Naive thymus-derived CD4-positive, alpha-beta T cell (primary cell): ENCODE measurements around the gene TENT4B. TPM values are rescaled to one million over a fixed set of nuclear protein-coding genes. Genes with fewer than 3 reads are reported as not detected.

ENCODE experiments used
- ATAC-seq: fragments of 150-1000 bp; cut with Tn5 transposase; 2 replicates; pipeline ENCODE4 v1.10.0; 2021; ENCODE audit warnings: mild to moderate bottlenecking, moderate library complexity
- CTCF ChIA-PET: fragments of 350-600 bp; sonication (Branson Sonifier 250); formaldehyde crosslinking; loops from one replicate; lab custom pipeline; 2021; ENCODE audit warnings: antibody characterized with exemption; lab: Charles Lee
- POLR2A ChIA-PET: fragments of 350-600 bp; sonication (Branson Sonifier 250); formaldehyde crosslinking; loops from one replicate; lab custom pipeline; 2021; ENCODE audit warnings: antibody characterized with exemption, inconsistent platforms; lab: Charles Lee
- DNase-seq, 9 donors: peaks; one replicate each; pipeline versions ENCODE4 v3.0.0 to v3.0.0-alpha.2; 2020 to 2022; ENCODE audit warnings: mixed read lengths in 1 of 9
- H3K27ac ChIP-seq: one replicate; pipeline ENCODE4 v1.7.0; 2013; ENCODE audit warnings: mild to moderate bottlenecking, low read depth, low read length, moderate library complexity
- H3K27me3 ChIP-seq, 2 donors: one replicate each; pipeline ENCODE4 v1.7.0; 2013; ENCODE audit warnings: low read length in 2 of 2, mild to moderate bottlenecking in 2 of 2, moderate library complexity in 2 of 2; ENCODE audit not compliant: control insufficient read depth in 2 of 2, insufficient read depth in 2 of 2
- H3K36me3 ChIP-seq, 3 experiments: 1 replicate in 2 of 3; 2 replicates in 1 of 3; pipeline ENCODE4 v1.7.0; 2013; ENCODE audit warnings: low read length in 3 of 3, mild to moderate bottlenecking in 3 of 3, moderate library complexity in 1 of 3; ENCODE audit not compliant: insufficient read depth in 3 of 3, control insufficient read depth in 2 of 3
- H3K4me1 ChIP-seq, 2 donors: one replicate each; pipeline ENCODE4 v1.7.0; 2013; ENCODE audit warnings: low read length in 2 of 2, mild to moderate bottlenecking in 2 of 2, moderate library complexity in 1 of 2; ENCODE audit not compliant: control insufficient read depth in 2 of 2, insufficient read depth in 2 of 2
- H3K4me3 ChIP-seq: 2 replicates; pipeline ENCODE4 v1.7.0; 2013; ENCODE audit warnings: mild to moderate bottlenecking, low read length
- H3K9me3 ChIP-seq, 3 experiments: 1 replicate in 2 of 3; 2 replicates in 1 of 3; pipeline ENCODE4 v1.7.0; 2013; ENCODE audit warnings: low read length in 3 of 3; ENCODE audit not compliant: control insufficient read depth in 2 of 3
- H3K27ac Mint-ChIP-seq, 9 donors: one replicate each; pipeline ENCODE4 v1.8.0; 2020 to 2022; ENCODE audit warnings: mixed read lengths in 9 of 9, mild to moderate bottlenecking in 8 of 9, moderate library complexity in 5 of 9, inconsistent platforms in 2 of 9
- H3K27me3 Mint-ChIP-seq, 5 donors: one replicate each; pipeline ENCODE4 v1.8.0; 2021 to 2022; ENCODE audit warnings: mixed read lengths in 5 of 5, mild to moderate bottlenecking in 1 of 5
- H3K36me3 Mint-ChIP-seq, 5 donors: one replicate each; pipeline ENCODE4 v1.8.0; 2020 to 2022; ENCODE audit warnings: mixed read lengths in 5 of 5, mild to moderate bottlenecking in 3 of 5, inconsistent platforms in 1 of 5
- H3K4me1 Mint-ChIP-seq, 7 donors: one replicate each; pipeline ENCODE4 v1.8.0; 2020 to 2022; ENCODE audit warnings: mixed read lengths in 7 of 7, mild to moderate bottlenecking in 3 of 7, inconsistent platforms in 1 of 7
- H3K4me3 Mint-ChIP-seq, 10 donors: one replicate each; pipeline ENCODE4 v1.8.0; 2020 to 2022; ENCODE audit warnings: mild to moderate bottlenecking in 10 of 10, mixed read lengths in 10 of 10, moderate library complexity in 6 of 10, inconsistent platforms in 2 of 10
- H3K9me3 Mint-ChIP-seq, 11 donors: one replicate each; pipeline ENCODE4 v1.8.0; 2020 to 2022; ENCODE audit warnings: mixed read lengths in 11 of 11, mild to moderate bottlenecking in 4 of 11, inconsistent platforms in 1 of 11, moderate library complexity in 1 of 11
- intact Hi-C, 2 donors: fragments of 100-400 bp; cut with micrococcal nuclease; formaldehyde crosslinking; loops; one replicate each; pipeline ENCODE4 v1.15.1; 2023
- polyA plus RNA-seq, 2 donors: library from polyadenylated mRNA; unstranded; fragments of 300-500 nt; fragmentation: Illumina TruSeq; gene quantifications; one replicate each; pipeline ENCODE4 v1.2.3, GENCODE V29; 2021
- total RNA-seq, 6 experiments: library from RNA in 5 of 6; stranded (reverse) in 5 of 6; gene quantifications; 1 replicate in 5 of 6; 2 replicates in 1 of 6; pipeline ENCODE4 v1.2.3 and lab custom pipeline; 2021 to 2026

Gene TENT4B
- total and polyA plus RNA-seq, 7 experiments from 2014 or later, result 5.0 to 25.9 (median 22.5) TPM

DNA sequence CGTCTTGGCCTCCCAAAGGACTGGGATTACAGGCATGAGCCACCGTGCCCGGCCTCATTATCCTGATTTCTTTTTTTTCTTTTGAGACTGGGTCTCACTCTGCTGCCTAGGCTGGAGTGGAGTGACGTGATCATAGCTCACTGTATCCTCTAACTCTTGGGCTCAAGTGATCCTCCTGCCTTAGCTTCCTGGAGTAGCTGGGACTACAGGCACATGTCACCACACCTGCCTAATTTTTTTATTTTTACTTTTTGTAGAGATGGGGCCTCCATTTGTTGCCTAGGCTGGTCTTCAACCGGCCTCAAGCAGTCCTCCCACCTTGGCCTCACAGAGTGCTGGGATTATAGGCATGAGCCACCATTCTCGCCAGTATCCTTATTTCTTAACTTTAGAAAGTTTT, 3.5 kb downstream of the TENT4B start:
- no peaks in the 10 kb centered on the region for H3K9me3 ChIP-seq

DNA sequence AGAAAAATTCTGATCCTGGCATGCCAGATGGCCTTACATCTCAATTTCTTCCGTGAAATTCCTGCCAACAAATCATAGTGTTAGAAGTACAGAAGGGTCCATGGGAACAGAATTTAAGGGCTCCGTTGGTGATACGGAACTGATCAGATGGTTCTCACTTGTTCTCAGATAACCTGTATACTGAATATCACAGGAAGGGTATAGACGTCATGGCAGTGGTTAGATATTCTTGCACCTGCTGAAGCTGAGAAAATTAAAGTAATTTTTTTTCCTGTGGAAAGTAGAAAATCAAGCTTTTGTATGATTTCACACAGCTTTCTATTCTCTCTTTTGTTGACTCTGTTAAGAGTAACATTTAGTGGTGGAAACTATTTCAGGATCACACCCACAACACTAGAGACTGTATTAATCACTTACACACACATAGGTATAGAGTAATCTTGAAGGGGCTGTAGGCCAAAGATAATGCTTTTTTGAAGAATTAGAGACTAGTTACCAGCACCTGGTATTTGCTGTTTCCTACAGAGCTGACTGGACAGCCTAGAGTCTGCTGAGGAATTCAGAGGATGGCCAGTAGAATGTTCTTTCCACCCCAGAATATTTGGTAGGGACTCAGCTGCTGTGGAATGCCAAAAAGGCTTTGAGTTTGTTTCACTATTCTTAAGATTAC, 7.5 kb downstream of the TENT4B start:
- H3K4me3 Mint-ChIP-seq, result peak overlapping the region in 9 of 10 donors; percentile 7 to 75 (median 53)

More for the DNA sequence above, 3.5 kb downstream of the TENT4B start:
- no peaks in the 10 kb centered on the region for H3K27me3 Mint-ChIP-seq
- H3K27ac ChIP-seq, result no peak overlapping the region
- no peak overlapping the region for H3K4me3 ChIP-seq
- peaks cover 0 to 3% (median 0%) of the 10 kb centered on the region in 3 experiments for H3K36me3 ChIP-seq
- ATAC-seq (no peak), DNase-seq (no peak)
- peaks cover 32 to 51% of the 10 kb centered on the region in 2 donors for H3K4me1 ChIP-seq
- peaks cover 49 to 76% (median 69%) of the 10 kb centered on the region in 7 donors for H3K4me1 Mint-ChIP-seq
- CTCF ChIA-PET, result interaction anchor here (0.9 kb wide), 2 partner anchors 54 to 563 kb away, joined by 3 to 4 read pairs; no protein-coding TSS in a partner anchor
- H3K36me3 Mint-ChIP-seq, result peaks cover 0 to 21% (median 7%) of the 10 kb centered on the region in 5 donors
- H3K27me3 ChIP-seq, result no peaks in the 10 kb centered on the region
- intact Hi-C loops, result loop anchor here (10.0 kb wide), 2 partner anchors 52 to 1552 kb away; no protein-coding TSS in a partner anchor
- H3K4me3 Mint-ChIP-seq, result peak overlapping the region; percentile 66 to 99 (median 88)
- peaks cover 0 to 5% (median 0%) of the 10 kb centered on the region in 11 donors for H3K9me3 Mint-ChIP-seq
- POLR2A ChIA-PET, result interaction anchor here (0.9 kb wide), 1 partner anchor 120 kb away, joined by 4 read pairs; no protein-coding TSS in a partner anchor
- peak overlapping the region in 8 of 9 donors; percentile 6 to 83 (median 72) for H3K27ac Mint-ChIP-seq

DNA sequence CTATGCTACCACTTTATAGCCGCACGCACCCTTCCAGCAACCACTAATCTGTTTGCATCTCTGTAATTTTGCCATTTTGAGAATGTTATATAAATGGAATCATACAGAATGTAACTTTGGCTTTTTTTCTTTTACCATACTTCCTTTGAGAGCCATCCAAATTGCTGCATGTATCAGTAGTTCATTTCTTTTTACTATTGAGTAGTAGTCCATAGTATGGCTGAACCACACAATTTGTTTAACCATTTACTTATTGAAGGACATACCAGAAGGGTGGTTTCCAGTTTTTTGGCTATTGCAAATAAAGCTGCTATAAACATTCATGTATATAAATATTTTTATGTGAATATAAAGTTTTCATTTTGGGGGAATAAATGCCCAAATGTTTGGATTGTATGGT, 8.8 kb downstream of the TENT4B start:
- ChIA-PET POLR2A (interaction anchor here (2.0 kb wide), 1 partner anchor 9 kb away, joined by 10 read pairs; the partner anchor contains the start of gene TENT4B), CTCF (interaction anchor here (1.3 kb wide), 1 partner anchor 49 kb away, joined by 6 read pairs; no protein-coding TSS in a partner anchor)
- H3K4me1 Mint-ChIP-seq, result peaks cover 51 to 78% (median 68%) of the 10 kb centered on the region in 7 donors
- intact Hi-C loops, result loop anchor here in 1 of 2 donors (1.0 to 2.0 kb wide), 2 partner anchors 9 to 19 kb away; partner anchors contain the start of gene TENT4B
- H3K27ac Mint-ChIP-seq, result peak overlapping the region in 7 of 9 donors; percentile 4 to 87 (median 65)
- Histone ChIP-seq H3K4me1 (peaks cover 40 to 45% of the 10 kb centered on the region in 2 donors), H3K9me3 (no peaks in the 10 kb centered on the region), H3K4me3 (no peak overlapping the region), H3K27ac (no peak overlapping the region), H3K36me3 (no peaks in the 10 kb centered on the region), H3K27me3 (no peaks in the 10 kb centered on the region)
- ATAC-seq, result no peak
- DNase-seq, result no peak
- H3K36me3 Mint-ChIP-seq, result peaks cover 0 to 17% (median 12%) of the 10 kb centered on the region in 5 donors
- peak overlapping the region in 3 of 10 donors; percentile 33 to 47 (median 45) for H3K4me3 Mint-ChIP-seq
- peaks cover 0 to 5% (median 0%) of the 10 kb centered on the region in 11 donors for H3K9me3 Mint-ChIP-seq
- no peaks in the 10 kb centered on the region for H3K27me3 Mint-ChIP-seq

More for the DNA sequence above, 7.5 kb downstream of the TENT4B start:
- Histone ChIP-seq H3K36me3 (no peaks in the 10 kb centered on the region), H3K4me1 (peaks cover 37 to 48% of the 10 kb centered on the region in 2 donors), H3K4me3 (no peak overlapping the region), H3K9me3 (no peaks in the 10 kb centered on the region), H3K27me3 (no peaks in the 10 kb centered on the region), H3K27ac (peak overlapping the region; percentile 65)
- H3K27me3 Mint-ChIP-seq, result no peaks in the 10 kb centered on the region
- H3K4me1 Mint-ChIP-seq, result peaks cover 51 to 78% (median 71%) of the 10 kb centered on the region in 7 donors
- intact Hi-C loops, result no loop called here
- ATAC-seq (peak; percentile 84), DNase-seq (peak in 7 of 9 donors; percentile 18 to 58 (median 43))
- H3K9me3 Mint-ChIP-seq, result peaks cover 0 to 5% (median 0%) of the 10 kb centered on the region in 11 donors
- ChIA-PET POLR2A (interaction anchor here (0.9 to 2.0 kb wide), 4 partner anchors 8 to 51 kb away, joined by 3 to 10 read pairs (median 5); partner anchors contain the start of gene TENT4B), CTCF (interaction anchor here (1.3 kb wide), 2 partner anchors 49 to 50 kb away, joined by 4 to 6 read pairs; no protein-coding TSS in a partner anchor)
- H3K36me3 Mint-ChIP-seq, result peaks cover 0 to 15% (median 10%) of the 10 kb centered on the region in 5 donors
- peak overlapping the region in 8 of 9 donors; percentile 26 to 94 (median 84) for H3K27ac Mint-ChIP-seq

DNA sequence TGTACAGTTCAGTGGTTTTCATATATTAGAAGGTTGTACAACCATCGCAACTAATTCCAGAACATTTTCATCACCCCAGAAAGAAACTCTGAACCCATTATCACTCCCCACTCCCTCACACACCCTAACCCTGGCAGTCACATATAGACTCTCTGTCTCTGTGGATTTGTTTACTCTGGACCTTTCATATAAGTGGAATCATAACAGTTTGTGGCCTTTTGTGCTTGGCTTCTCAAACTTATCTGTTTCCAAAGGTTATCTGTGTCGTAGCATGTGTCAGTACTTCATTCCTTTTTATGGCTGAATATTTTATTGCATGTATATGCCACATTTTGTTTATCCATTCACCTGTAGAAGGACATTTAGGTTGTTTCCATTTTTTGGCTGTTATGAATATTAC, 12.4 kb downstream of the TENT4B start:
- POLR2A ChIA-PET, result no interaction called here
- H3K4me3 ChIP-seq, result no peak overlapping the region
- ATAC-seq (no peak), DNase-seq (no peak)
- CTCF ChIA-PET, result no interaction called here
- no peaks in the 10 kb centered on the region for H3K9me3 Mint-ChIP-seq
- H3K27me3 Mint-ChIP-seq, result no peaks in the 10 kb centered on the region
- intact Hi-C loops, result no loop called here
- H3K27me3 ChIP-seq, result no peaks in the 10 kb centered on the region
- peaks cover 0 to 15% (median 7%) of the 10 kb centered on the region in 5 donors for H3K36me3 Mint-ChIP-seq
- H3K36me3 ChIP-seq, result no peaks in the 10 kb centered on the region
- peaks cover 49 to 80% (median 63%) of the 10 kb centered on the region in 7 donors for H3K4me1 Mint-ChIP-seq
- H3K4me3 Mint-ChIP-seq, result peak overlapping the region in 5 of 10 donors; percentile 6 to 70 (median 53)
- H3K27ac Mint-ChIP-seq, result peak overlapping the region in 3 of 9 donors; percentile 10 to 58 (median 44)
- H3K4me1 ChIP-seq, result peaks cover 36 to 38% of the 10 kb centered on the region in 2 donors
- no peaks in the 10 kb centered on the region for H3K9me3 ChIP-seq
- no peak overlapping the region for H3K27ac ChIP-seq

DNA sequence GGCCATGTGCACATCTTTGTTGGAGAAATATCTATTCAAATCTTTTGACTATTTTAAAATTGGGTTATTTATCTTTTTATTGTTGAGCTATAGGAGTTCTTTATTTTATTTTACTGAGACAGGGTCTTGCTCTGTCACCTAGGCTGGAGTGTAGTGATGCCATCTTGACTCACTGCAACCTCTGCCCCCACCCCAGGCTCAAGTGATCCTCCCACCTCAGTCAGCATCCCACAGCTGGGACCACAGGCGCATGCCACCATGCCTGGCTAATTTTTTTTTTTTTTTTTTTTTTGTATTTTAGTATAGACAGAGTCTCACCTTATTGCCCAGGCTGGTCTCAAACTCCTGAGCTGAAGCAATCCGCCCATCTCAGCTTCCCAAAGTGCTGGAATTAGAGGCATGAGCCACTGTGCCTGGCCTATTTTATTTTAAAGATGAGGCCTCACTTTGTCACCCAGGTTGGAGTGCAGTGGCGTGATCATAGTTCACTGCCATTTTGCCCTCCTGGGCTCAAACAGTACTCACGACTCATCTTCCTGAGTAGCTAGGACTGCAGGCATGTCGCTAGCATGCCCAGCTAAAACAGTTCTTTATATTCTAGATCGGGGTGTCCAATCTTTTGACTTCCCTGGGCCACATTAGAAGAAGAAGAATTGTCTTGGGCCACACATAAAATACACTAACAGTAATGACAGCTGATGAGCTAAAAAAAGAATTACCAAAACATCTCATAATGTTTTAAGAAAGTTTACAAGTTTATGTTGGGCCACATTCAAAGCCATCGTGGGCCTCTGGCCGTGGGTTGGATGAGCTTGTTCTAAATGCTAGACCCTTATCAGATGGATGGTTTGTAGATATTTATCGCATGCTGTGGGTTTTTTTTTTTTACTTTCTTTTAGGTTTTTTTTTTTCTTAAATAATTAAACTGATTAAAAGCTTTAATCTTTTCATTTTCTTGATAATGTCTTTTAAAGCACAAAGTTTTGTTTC, 13.7 kb downstream of the TENT4B start:
- ATAC-seq (no peak), DNase-seq (no peak)
- H3K27me3 Mint-ChIP-seq, result no peaks in the 10 kb centered on the region
- H3K4me1 Mint-ChIP-seq, result peaks cover 44 to 77% (median 58%) of the 10 kb centered on the region in 7 donors
- no peak overlapping the region for H3K4me3 ChIP-seq
- H3K36me3 ChIP-seq, result no peaks in the 10 kb centered on the region
- H3K36me3 Mint-ChIP-seq, result peaks cover 0 to 15% (median 6%) of the 10 kb centered on the region in 5 donors
- ChIA-PET POLR2A (interaction anchor here (1.1 to 1.2 kb wide), 2 partner anchors 9 to 101 kb away, joined by 3 read pairs; partner anchors contain the start of gene HEATR3), CTCF (interaction anchor here (0.6 to 1.3 kb wide), 2 partner anchors 11 to 45 kb away, joined by 3 read pairs; no protein-coding TSS in a partner anchor)
- H3K4me1 ChIP-seq, result peaks cover 26% of the 10 kb centered on the region in 2 donors
- peak overlapping the region in 7 of 9 donors; percentile 44 to 88 (median 73) for H3K27ac Mint-ChIP-seq
- intact Hi-C loops, result no loop called here
- peak overlapping the region; percentile 33 to 88 (median 74) for H3K4me3 Mint-ChIP-seq
- no peaks in the 10 kb centered on the region for H3K9me3 Mint-ChIP-seq
- no peaks in the 10 kb centered on the region for H3K9me3 ChIP-seq
- no peaks in the 10 kb centered on the region for H3K27me3 ChIP-seq
- H3K27ac ChIP-seq, result no peak overlapping the region
